RWPE2 (cell line): ENCODE data around the gene PKNOX2.

ENCODE experiments used
- ATAC-seq: fragments of 200-7000 bp; cut with Tn5 transposase; 3 replicates; pipeline ENCODE4 v1.9.1; 2021; ENCODE audit warnings: low read depth
- DNase-seq: peaks from one replicate; pipeline ENCODE4 v3.0.0-alpha.2; 2020; ENCODE audit warnings: low spot score
- H3K27ac ChIP-seq: fragments of 450-650 bp; 2 replicates; pipeline ENCODE4 v1.5.1; 2017; ENCODE audit warnings: mild to moderate bottlenecking; ENCODE audit not compliant: poor library complexity, severe bottlenecking
- H3K27me3 ChIP-seq: fragments of 250-450 bp; sonication (Bioruptor Pico); 2 replicates; pipeline ENCODE4 v1.5.1; 2021; ENCODE audit warnings: mild to moderate bottlenecking, moderate library complexity; ENCODE audit not compliant: insufficient read depth, poor library complexity, severe bottlenecking
- H3K36me3 ChIP-seq: fragments of 250-450 bp; sonication (Bioruptor Pico); 2 replicates; pipeline ENCODE4 v1.5.1; 2020; ENCODE audit warnings: low read depth, mild to moderate bottlenecking, moderate library complexity
- H3K4me1 ChIP-seq: fragments of 250-450 bp; sonication (Bioruptor Pico); 2 replicates; pipeline ENCODE4 v1.5.1; 2021; ENCODE audit warnings: mild to moderate bottlenecking, moderate library complexity; ENCODE audit not compliant: insufficient read depth, poor library complexity, severe bottlenecking
- H3K4me3 ChIP-seq: fragments of 250-450 bp; sonication (Bioruptor Pico); 2 replicates; pipeline ENCODE4 v1.5.1; 2021; ENCODE audit warnings: mild to moderate bottlenecking, moderate library complexity; ENCODE audit not compliant: severe bottlenecking
- H3K9me3 ChIP-seq: fragments of 250-450 bp; sonication (Bioruptor Pico); 2 replicates; pipeline ENCODE4 v1.5.1; 2021; ENCODE audit warnings: mild to moderate bottlenecking, moderate library complexity; ENCODE audit not compliant: severe bottlenecking
- TF ChIP-seq, protein P1 (sequence below): fragments of 450-650 bp; IDR thresholded peaks from one replicate; pipeline ENCODE4 v1.5.1; 2017; ENCODE audit warnings: mild to moderate bottlenecking, moderate library complexity; ENCODE audit not compliant: poor library complexity, severe bottlenecking

The PKNOX2 gene

GRCh38 chr11:125263268-125263790, 98.8 kb downstream of the PKNOX2 start:
- peak; percentile 34; the same call in 2 of the 3 replicates for ATAC-seq
- H3K27ac ChIP-seq = no peak overlapping the region

GRCh38 chr11:125264100-125265022, 99.8 kb downstream of the PKNOX2 start:
- TF ChIP-seq, protein P1, sequence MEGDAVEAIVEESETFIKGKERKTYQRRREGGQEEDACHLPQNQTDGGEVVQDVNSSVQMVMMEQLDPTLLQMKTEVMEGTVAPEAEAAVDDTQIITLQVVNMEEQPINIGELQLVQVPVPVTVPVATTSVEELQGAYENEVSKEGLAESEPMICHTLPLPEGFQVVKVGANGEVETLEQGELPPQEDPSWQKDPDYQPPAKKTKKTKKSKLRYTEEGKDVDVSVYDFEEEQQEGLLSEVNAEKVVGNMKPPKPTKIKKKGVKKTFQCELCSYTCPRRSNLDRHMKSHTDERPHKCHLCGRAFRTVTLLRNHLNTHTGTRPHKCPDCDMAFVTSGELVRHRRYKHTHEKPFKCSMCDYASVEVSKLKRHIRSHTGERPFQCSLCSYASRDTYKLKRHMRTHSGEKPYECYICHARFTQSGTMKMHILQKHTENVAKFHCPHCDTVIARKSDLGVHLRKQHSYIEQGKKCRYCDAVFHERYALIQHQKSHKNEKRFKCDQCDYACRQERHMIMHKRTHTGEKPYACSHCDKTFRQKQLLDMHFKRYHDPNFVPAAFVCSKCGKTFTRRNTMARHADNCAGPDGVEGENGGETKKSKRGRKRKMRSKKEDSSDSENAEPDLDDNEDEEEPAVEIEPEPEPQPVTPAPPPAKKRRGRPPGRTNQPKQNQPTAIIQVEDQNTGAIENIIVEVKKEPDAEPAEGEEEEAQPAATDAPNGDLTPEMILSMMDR = no peak
- Histone ChIP-seq H3K27ac (no peak overlapping the region), H3K4me3 (no peak overlapping the region), H3K36me3 (no peaks in the 10 kb centered on the region), H3K27me3 (peaks cover 5% of the 10 kb centered on the region), H3K4me1 (no peaks in the 10 kb centered on the region), H3K9me3 (no peaks in the 10 kb centered on the region)
- DNase-seq (no peak), ATAC-seq (no peak)

More at GRCh38 chr11:125263268-125263790, 98.8 kb downstream of the PKNOX2 start:
- no peaks in the 10 kb centered on the region for H3K9me3 ChIP-seq
- no peaks in the 10 kb centered on the region for H3K36me3 ChIP-seq
- DNase-seq = no peak
- TF ChIP-seq, protein P1 = no peak
- no peaks in the 10 kb centered on the region for H3K4me1 ChIP-seq
- H3K4me3 ChIP-seq = no peak overlapping the region
- peaks cover 5% of the 10 kb centered on the region for H3K27me3 ChIP-seq

GRCh38 chr11:125267548-125267947, 103.0 kb downstream of the PKNOX2 start:
- H3K27me3 ChIP-seq = peaks cover 4% of the 10 kb centered on the region

DNA sequence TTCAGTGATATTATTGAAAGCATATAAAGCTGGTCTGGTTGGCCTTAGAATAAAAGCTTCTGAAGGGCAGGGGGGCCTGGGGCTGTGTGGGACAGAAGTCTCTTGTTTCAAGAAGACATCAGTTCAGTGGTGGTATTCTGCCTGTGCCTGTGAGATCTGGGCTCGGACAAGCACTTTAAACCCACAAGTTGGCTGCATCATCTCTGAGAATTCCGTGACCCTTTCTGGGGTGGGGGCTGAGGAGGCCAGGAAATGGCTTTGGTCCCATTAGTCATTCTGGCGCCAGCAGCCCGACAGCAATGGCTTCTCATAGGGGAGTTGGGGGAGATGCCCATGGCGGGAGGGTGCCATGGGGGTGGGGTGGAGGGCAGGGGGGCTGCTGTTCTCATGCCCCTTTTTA, 104.1 kb downstream of the PKNOX2 start:
- ATAC-seq = no peak
- Histone ChIP-seq H3K27ac (no peak overlapping the region), H3K4me3 (no peak overlapping the region), H3K4me1 (no peaks in the 10 kb centered on the region), H3K27me3 (no peaks in the 10 kb centered on the region), H3K36me3 (no peaks in the 10 kb centered on the region), H3K9me3 (no peaks in the 10 kb centered on the region)
- no peak for DNase-seq
- TF ChIP-seq, protein P1 = no peak

More at GRCh38 chr11:125267548-125267947, 103.0 kb downstream of the PKNOX2 start:
- TF ChIP-seq, protein P1 = no peak
- no peaks in the 10 kb centered on the region for H3K36me3 ChIP-seq
- no peak for DNase-seq
- H3K9me3 ChIP-seq = no peaks in the 10 kb centered on the region
- H3K4me3 ChIP-seq = no peak overlapping the region
- no peaks in the 10 kb centered on the region for H3K4me1 ChIP-seq
- no peak overlapping the region for H3K27ac ChIP-seq
- no peak for ATAC-seq
